ENCODE results near the gene ADAR. TPM values are rescaled to one million over a fixed set of nuclear protein-coding genes. Genes with fewer than 3 reads are reported as not detected.

Gene ADAR
- total RNA-seq, 4 donors from 2014 or later: 89.1 to 168 (median 114) TPM

- H3K27me3 ChIP-seq: no peaks in the 10 kb centered on the region
- H3K9me3 ChIP-seq: no peaks in the 10 kb centered on the region
- no peak overlapping the region for H3K4me3 ChIP-seq (replicated peaks in 1 of 3)
- no peaks in the 10 kb centered on the region for H3K4me1 ChIP-seq
- H3K27ac ChIP-seq: no peak overlapping the region
- WGBS, 2 donors: 68 to 81% methylated on average over 6 of the region's 6 CpGs
- intact Hi-C loops (cut with DNase I): loop anchor here (10.0 kb wide), 1 partner anchor 136 kb away; the partner anchor contains the start of gene IL6R
- no peaks in the 10 kb centered on the region for H3K36me3 ChIP-seq
- TF ChIP-seq POLR2A (IDR thresholded peaks at IDR 0.05): no peak
- TF ChIP-seq, protein P1, sequence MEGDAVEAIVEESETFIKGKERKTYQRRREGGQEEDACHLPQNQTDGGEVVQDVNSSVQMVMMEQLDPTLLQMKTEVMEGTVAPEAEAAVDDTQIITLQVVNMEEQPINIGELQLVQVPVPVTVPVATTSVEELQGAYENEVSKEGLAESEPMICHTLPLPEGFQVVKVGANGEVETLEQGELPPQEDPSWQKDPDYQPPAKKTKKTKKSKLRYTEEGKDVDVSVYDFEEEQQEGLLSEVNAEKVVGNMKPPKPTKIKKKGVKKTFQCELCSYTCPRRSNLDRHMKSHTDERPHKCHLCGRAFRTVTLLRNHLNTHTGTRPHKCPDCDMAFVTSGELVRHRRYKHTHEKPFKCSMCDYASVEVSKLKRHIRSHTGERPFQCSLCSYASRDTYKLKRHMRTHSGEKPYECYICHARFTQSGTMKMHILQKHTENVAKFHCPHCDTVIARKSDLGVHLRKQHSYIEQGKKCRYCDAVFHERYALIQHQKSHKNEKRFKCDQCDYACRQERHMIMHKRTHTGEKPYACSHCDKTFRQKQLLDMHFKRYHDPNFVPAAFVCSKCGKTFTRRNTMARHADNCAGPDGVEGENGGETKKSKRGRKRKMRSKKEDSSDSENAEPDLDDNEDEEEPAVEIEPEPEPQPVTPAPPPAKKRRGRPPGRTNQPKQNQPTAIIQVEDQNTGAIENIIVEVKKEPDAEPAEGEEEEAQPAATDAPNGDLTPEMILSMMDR (IDR thresholded peaks at IDR 0.05): no peak
- DNase-seq: no peak
These were observed 66.8 kb downstream of the ADAR start for GRCh38 chr1:154541231-154541630.

- 86 to 88% methylated on average over 9 of the region's 9 CpGs for WGBS, 2 donors
These were observed 68.2 kb downstream of the ADAR start for GRCh38 chr1:154539486-154540483.

DNA sequence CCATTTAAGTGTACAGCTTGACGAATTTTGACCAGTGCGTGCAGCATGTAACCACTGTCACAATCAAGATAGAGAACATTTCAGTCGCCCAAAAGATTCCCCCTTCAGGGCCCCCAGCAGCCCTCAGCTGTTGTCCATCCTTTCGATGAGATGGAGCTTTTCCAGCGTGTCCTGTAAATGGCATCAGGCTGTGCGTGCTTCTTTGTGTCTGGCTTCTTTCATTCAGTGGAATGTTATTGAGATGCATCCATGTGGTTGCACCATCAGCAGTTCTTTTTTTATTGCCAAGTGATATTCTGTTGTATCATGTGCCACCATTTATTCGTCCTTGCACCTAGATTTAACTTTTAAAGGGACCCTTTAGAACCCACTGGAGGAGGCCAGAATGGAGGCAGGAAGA, 71.4 kb downstream of the ADAR start:
- no peaks in the 10 kb centered on the region for H3K9me3 ChIP-seq
- intact Hi-C loops (cut with DNase I): no loop called here
- H3K36me3 ChIP-seq: no peaks in the 10 kb centered on the region
- no peak for DNase-seq
- TF ChIP-seq, protein P1 (IDR thresholded peaks at IDR 0.05): no peak
- TF ChIP-seq POLR2A (IDR thresholded peaks at IDR 0.05): no peak
- WGBS, 2 donors: 90 to 93% methylated on average over 7 of the region's 7 CpGs
- H3K27ac ChIP-seq: no peak overlapping the region
- no peaks in the 10 kb centered on the region for H3K4me1 ChIP-seq
- H3K4me3 ChIP-seq (replicated peaks in 1 of 3): no peak overlapping the region
- H3K27me3 ChIP-seq: no peaks in the 10 kb centered on the region

More at GRCh38 chr1:154539486-154540483, 68.2 kb downstream of the ADAR start:
- TF ChIP-seq POLR2A (IDR thresholded peaks at IDR 0.05): no peak
- TF ChIP-seq, protein P1 (IDR thresholded peaks at IDR 0.05): no peak
- H3K9me3 ChIP-seq: no peaks in the 10 kb centered on the region
- H3K4me3 ChIP-seq (replicated peaks in 1 of 3): no peak overlapping the region
- intact Hi-C loops (cut with DNase I): loop anchor here (10.0 kb wide), 1 partner anchor 135 kb away; the partner anchor contains the start of gene IL6R
- no peak overlapping the region for H3K27ac ChIP-seq
- H3K36me3 ChIP-seq: no peaks in the 10 kb centered on the region
- no peaks in the 10 kb centered on the region for H3K4me1 ChIP-seq
- no peaks in the 10 kb centered on the region for H3K27me3 ChIP-seq
- no peak for DNase-seq

DNA sequence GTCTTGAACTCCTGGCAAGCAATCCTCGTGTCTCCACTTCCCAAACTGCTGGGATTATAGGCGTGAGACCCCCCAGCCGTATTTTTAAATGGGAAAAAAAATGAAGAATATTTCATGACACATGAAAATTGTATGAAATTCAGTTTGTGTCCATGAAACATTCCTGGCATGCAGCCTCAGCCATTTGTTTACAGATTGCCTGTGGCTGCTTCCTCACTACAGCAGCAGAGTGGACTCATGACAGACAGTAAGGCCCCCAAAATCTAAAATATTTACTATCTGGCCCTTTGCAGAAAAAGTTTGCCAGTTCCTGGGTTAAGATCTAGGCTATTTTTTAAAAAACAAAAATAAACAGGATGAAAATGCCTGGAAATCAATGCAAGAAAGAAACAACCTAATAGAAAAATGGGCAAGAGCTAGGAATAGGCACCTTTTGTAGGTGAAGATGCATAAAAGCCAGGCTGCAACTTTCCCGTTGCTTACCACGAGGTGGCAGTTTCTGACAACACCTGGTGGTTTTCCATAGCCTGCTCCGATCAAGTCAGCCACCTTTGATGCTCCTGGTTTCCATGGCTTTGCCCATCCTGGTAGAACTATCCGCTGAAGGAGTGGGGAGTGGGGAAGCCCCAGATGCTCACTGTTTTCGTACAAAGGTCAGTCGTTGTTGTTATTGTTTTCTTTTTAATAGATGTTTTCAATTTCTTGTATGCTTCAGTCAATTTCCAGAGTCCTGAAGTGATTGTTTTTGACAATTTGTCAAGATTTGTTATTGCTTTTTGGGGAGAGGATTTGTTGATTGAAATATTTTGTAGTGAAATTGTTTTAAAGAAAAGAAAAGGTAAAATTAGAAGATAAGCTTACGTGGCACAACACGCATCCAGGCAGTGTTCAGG, 73.8 kb downstream of the ADAR start:
- Histone ChIP-seq H3K4me3 (replicated peaks in 1 of 3) (no peak overlapping the region), H3K4me1 (no peaks in the 10 kb centered on the region), H3K9me3 (no peaks in the 10 kb centered on the region), H3K27me3 (no peaks in the 10 kb centered on the region), H3K36me3 (no peaks in the 10 kb centered on the region), H3K27ac (no peak overlapping the region)
- peak; percentile 29 to 45 for DNase-seq
- intact Hi-C loops (cut with DNase I): no loop called here
- TF ChIP-seq POLR2A (IDR thresholded peaks at IDR 0.05): no peak
- TF ChIP-seq, protein P1 (IDR thresholded peaks at IDR 0.05): peak in 3 of 6 experiments; percentile 32 to 47 (median 42)
- WGBS, 2 donors: 66 to 70% methylated on average over 11 of the region's 11 CpGs

Other genes with a start within 250 kb of the ADAR start
- 10 to 100 TPM in 1 of 4 donors, 1 to 10 TPM in 3; 4.4 to 15.3 (median 7.4) TPM for gene IL6R, start 202.8 kb downstream of the ADAR start, total RNA-seq
- 1 to 10 TPM; 5.6 to 9.9 (median 7.3) TPM for gene TDRD10, start 106.0 kb downstream of the ADAR start, total RNA-seq
- gene SHE, start 105.8 kb downstream of the ADAR start, total RNA-seq: 10 to 100 TPM; 35.8 to 56.0 (median 43.0) TPM
- 10 to 100 TPM; 24.5 to 61.3 (median 28.7) TPM for gene UBE2Q1, start 49.5 kb downstream of the ADAR start, total RNA-seq
- gene CHRNB2, start 40.4 kb downstream of the ADAR start, total RNA-seq: under 1 TPM in 1 of 4 donors, not detected in 3; 0.73 TPM